Keratinocyte (primary cell): ENCODE measurements around the gene SMAD7. TPM values are rescaled to one million over a fixed set of nuclear protein-coding genes. Genes with fewer than 3 reads are reported as not detected.

Source experiments
- DNase-seq: peaks from one replicate; pipeline ENCODE4 v3.0.0-alpha.2; 2011; ENCODE audit warnings: low read depth, missing footprints, low spot score
- FAIRE-seq: peaks from 2 replicates; lab custom pipeline; 2011; peaks lifted over from hg19 to GRCh38; lab: Jason Lieb, UNC
- H2AFZ ChIP-seq: 2 replicates; pipeline ENCODE4 v1.6.0; 2012; ENCODE audit warnings: low read length, control low read depth, inconsistent platforms; ENCODE audit not compliant: control insufficient read depth
- H3K27ac ChIP-seq: 2 replicates; pipeline ENCODE4 v1.5.1; 2011; ENCODE audit warnings: low read length; ENCODE audit not compliant: control insufficient read depth, insufficient read depth
- H3K27me3 ChIP-seq: 3 replicates; pipeline ENCODE4 v1.6.0; 2011; ENCODE audit warnings: low read length; ENCODE audit not compliant: control insufficient read depth, insufficient read depth; ENCODE audit errors: extremely low read depth
- H3K36me3 ChIP-seq, 2 experiments: 2 replicates in 1 of 2; 3 replicates in 1 of 2; pipeline ENCODE4 v1.5.1; 2011; ENCODE audit warnings: low read length in 2 of 2, mild to moderate bottlenecking in 1 of 2; ENCODE audit not compliant: control insufficient read depth in 2 of 2, insufficient read depth in 2 of 2; ENCODE audit errors: extremely low read depth in 1 of 2
- H3K4me1 ChIP-seq: 3 replicates; pipeline ENCODE4 v1.5.1; 2011; ENCODE audit warnings: low read length; ENCODE audit not compliant: control insufficient read depth, insufficient read depth; ENCODE audit errors: extremely low read depth
- H3K4me2 ChIP-seq: 3 replicates; pipeline ENCODE4 v1.6.0; 2011; ENCODE audit warnings: low read depth, low read length; ENCODE audit not compliant: control insufficient read depth, insufficient read depth; ENCODE audit errors: extremely low read depth
- H3K4me3 ChIP-seq, 3 experiments: fragments of 200-600 bp in 1 of 3; sonication (generic) in 1 of 3; 2 replicates in 2 of 3; 3 replicates in 1 of 3; pipeline ENCODE4 v1.5.1; 2011 to 2016; ENCODE audit warnings: low read length in 3 of 3, mild to moderate bottlenecking in 3 of 3, control low read depth in 2 of 3, inconsistent platforms in 1 of 3, low read depth in 1 of 3, mixed read lengths in 1 of 3, mixed run types in 1 of 3, moderate library complexity in 1 of 3; ENCODE audit not compliant: control insufficient read depth in 2 of 3, insufficient read depth in 2 of 3; ENCODE audit errors: extremely low read depth in 1 of 3
- H3K79me2 ChIP-seq: 2 replicates; pipeline ENCODE4 v1.6.0; 2012; ENCODE audit warnings: low read length; ENCODE audit not compliant: control insufficient read depth, insufficient read depth
- H3K9ac ChIP-seq: 3 replicates; pipeline ENCODE4 v1.6.0; 2011; ENCODE audit warnings: low read length; ENCODE audit not compliant: control insufficient read depth, insufficient read depth; ENCODE audit errors: extremely low read depth
- H3K9me1 ChIP-seq: 3 replicates; pipeline ENCODE4 v1.6.0; 2011; ENCODE audit warnings: low read length; ENCODE audit not compliant: control insufficient read depth, insufficient read depth; ENCODE audit errors: extremely low read depth
- H3K9me3 ChIP-seq: 2 replicates; pipeline ENCODE4 v1.5.1; 2012; ENCODE audit warnings: low read depth, low read length; ENCODE audit not compliant: control insufficient read depth
- H4K20me1 ChIP-seq: 3 replicates; pipeline ENCODE4 v1.6.0; 2011; ENCODE audit warnings: low read length; ENCODE audit not compliant: control insufficient read depth, insufficient read depth; ENCODE audit errors: extremely low read depth
- CTCF ChIP-seq, 3 experiments: IDR thresholded peaks in 1 of 3; conservative IDR thresholded peaks in 1 of 3; optimal IDR thresholded peaks in 1 of 3; 2 replicates in 2 of 3; 3 replicates in 1 of 3; pipeline versions ENCODE3 to v1.5.1; 2011; ENCODE audit warnings: low read length in 3 of 3, mild to moderate bottlenecking in 3 of 3, moderate library complexity in 2 of 3, control low read depth in 1 of 3, inconsistent platforms in 1 of 3; ENCODE audit not compliant: insufficient read depth in 2 of 3; ENCODE audit errors: extremely low read depth in 1 of 3
- EZH2 ChIP-seq: IDR thresholded peaks from one replicate; pipeline ENCODE4 v1.6.1; 2012; ENCODE audit warnings: inconsistent platforms, mild to moderate bottlenecking, low read length, moderate library complexity
- dilution Hi-C: fragments of 300-500 bp; cut with MboI; formaldehyde crosslinking; loops from one replicate; pipeline ENCODE4 v1.7.0; 2020; ENCODE audit warnings: low sequenced_read_pairs; ENCODE audit not compliant: extremely low pct_ligation_motif_present
- polyA plus RNA-seq, 5 experiments: library from polyadenylated mRNA; depleted of rRNA in 3 of 5; stranded (reverse) in 3 of 5; stranded (forward) in 1 of 5; unstranded in 1 of 5; fragments of >200 nt; gene quantifications; 1 replicate in 1 of 5; 2 replicates in 3 of 5; 3 replicates in 1 of 5; pipeline versions ENCODE4 v1.2.1 to v1.2.3, GENCODE V29; 2011 to 2012; ENCODE audit warnings: missing spikeins in 2 of 5, low read depth in 1 of 5, low replicate concordance in 1 of 5

Gene SMAD7
- polyA plus RNA-seq, 1 donor (not counting 4 experiments of a cell fraction or from before 2014, with no cell fraction given): 9.5 TPM

DNA sequence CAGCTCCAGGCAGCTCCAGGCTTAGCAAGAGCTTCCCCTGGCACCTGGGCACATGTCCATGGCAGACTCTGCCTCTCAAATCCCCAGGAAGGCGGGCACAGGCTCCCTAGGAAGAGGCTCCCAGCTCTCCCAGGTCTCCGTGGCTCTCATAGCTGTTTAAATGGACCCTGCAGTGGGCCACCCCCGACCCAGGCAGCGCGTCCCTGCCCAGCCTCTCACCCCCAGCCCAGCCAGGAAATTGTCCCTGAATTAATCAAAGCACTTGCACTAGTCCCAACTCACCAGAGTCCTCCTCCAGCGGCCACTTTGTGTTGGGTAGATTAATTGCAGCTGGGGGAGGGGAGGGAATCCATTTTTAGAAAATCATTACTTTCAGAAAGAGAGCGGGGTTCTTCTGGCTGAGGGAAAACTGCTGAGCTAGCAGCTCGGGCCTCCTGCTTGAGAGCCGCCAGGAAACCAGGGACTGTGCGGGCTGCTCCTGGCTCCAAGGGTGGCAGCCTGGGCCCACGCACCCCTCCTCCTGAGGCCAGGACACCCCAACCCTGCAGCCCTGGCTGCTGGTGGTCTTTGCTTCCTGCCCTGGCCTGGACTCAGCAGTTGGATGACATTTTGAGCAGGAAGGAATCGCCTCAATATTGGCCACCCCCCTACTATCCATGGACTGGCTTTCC is 36.0 kb downstream of the SMAD7 start:
- FAIRE-seq: no peak
- Histone ChIP-seq H3K4me1 (no peaks in the 10 kb centered on the region), H4K20me1 (no peaks in the 10 kb centered on the region), H3K4me2 (no peak overlapping the region), H3K27me3 (no peaks in the 10 kb centered on the region), H3K27ac (no peak overlapping the region), H3K36me3 (peaks cover 2 to 3% of the 10 kb centered on the region in 2 experiments), H3K4me3 (no peak overlapping the region), H2AFZ (no peak overlapping the region), H3K9me3 (no peaks in the 10 kb centered on the region), H3K79me2 (no peaks in the 10 kb centered on the region), H3K9ac (no peak overlapping the region), H3K9me1 (no peaks in the 10 kb centered on the region)
- TF ChIP-seq CTCF (optimal IDR thresholded peaks at IDR 0.05 in 1 of 3, IDR thresholded peaks at IDR 0.05 in 1 of 3, conservative IDR thresholded peaks at IDR 0.05 in 1 of 3; ENCODE audit: extremely low read depth in 1 of 3, insufficient read depth in 2 of 3, low read length in 3 of 3) (no peak), EZH2 (no peak)
- dilution Hi-C loops: no loop called here
- DNase-seq: no peak

DNA sequence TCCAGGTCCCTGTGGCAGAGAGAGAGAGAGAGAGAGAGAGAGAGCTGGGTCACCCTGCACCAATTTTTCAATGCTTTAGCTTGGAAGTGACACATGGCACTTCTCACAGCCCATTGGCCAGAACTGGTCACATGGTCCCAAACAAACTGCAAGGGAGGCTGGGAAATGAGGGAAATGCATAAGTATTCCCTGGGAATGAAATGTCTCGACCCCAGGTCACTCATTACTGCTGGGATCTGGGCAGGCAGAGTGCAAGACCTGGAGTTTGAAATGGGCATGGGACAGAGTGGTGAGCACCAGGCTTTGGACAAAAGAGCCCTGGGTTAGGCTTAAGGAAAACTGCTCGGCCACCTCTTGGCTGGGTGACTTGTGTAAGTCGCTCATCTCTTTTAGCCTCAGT is 37.0 kb downstream of the SMAD7 start:
- Histone ChIP-seq H3K4me2 (no peak overlapping the region), H3K79me2 (no peaks in the 10 kb centered on the region), H3K9me1 (no peaks in the 10 kb centered on the region), H4K20me1 (no peaks in the 10 kb centered on the region), H3K27me3 (no peaks in the 10 kb centered on the region), H3K9ac (no peak overlapping the region), H3K4me1 (no peaks in the 10 kb centered on the region), H3K27ac (no peak overlapping the region), H3K4me3 (no peak overlapping the region), H3K36me3 (no peaks in the 10 kb centered on the region), H3K9me3 (no peaks in the 10 kb centered on the region), H2AFZ (no peak overlapping the region)
- no peak for DNase-seq
- no peak for FAIRE-seq
- TF ChIP-seq CTCF (optimal IDR thresholded peaks at IDR 0.05 in 1 of 3, IDR thresholded peaks at IDR 0.05 in 1 of 3, conservative IDR thresholded peaks at IDR 0.05 in 1 of 3; ENCODE audit: extremely low read depth in 1 of 3, insufficient read depth in 2 of 3, low read length in 3 of 3) (no peak), EZH2 (no peak)
- dilution Hi-C loops: no loop called here
